Caco-2 (cell line): ENCODE measurements around the gene VWA2. TPM values are rescaled to one million over a fixed set of nuclear protein-coding genes. Genes with fewer than 3 reads are reported as not detected.

ENCODE experiments used
- BruUV-seq: library from RNA; stranded (reverse); fragments of 400-500 nt; replicated peaks from 2 replicates; lab custom pipeline; 2021; lab: Mats Ljungman, UMichigan
- CTCF ChIA-PET: fragments of 300-600 bp; sonication (Branson Sonifier 250); formaldehyde crosslinking; loops from one replicate; lab custom pipeline; 2022; ENCODE audit warnings: antibody characterized with exemption; lab: Charles Lee
- POLR2A ChIA-PET: fragments of 300-600 bp; sonication (Branson Sonifier 250); formaldehyde crosslinking; loops from one replicate; lab custom pipeline; 2022; ENCODE audit warnings: antibody characterized with exemption; lab: Charles Lee
- DNase-seq, 2 experiments: peaks; one replicate each; pipeline versions ENCODE4 v3.0.0 to v3.0.0-alpha.2; 2020 to 2022
- H3K27me3 ChIP-seq: replicated peaks from 2 replicates; pipeline ENCODE4 v1.6.0; 2011; ENCODE audit warnings: low read length; ENCODE audit not compliant: control insufficient read depth, insufficient read depth
- H3K36me3 ChIP-seq: 2 replicates; pipeline ENCODE4 v1.5.1; 2011; ENCODE audit warnings: low read length; ENCODE audit not compliant: control insufficient read depth, insufficient read depth
- H3K4me1 ChIP-seq: fragments of 250-450 bp; sonication (Bioruptor Pico); 2 replicates; pipeline ENCODE4 v1.5.1; 2020; ENCODE audit warnings: mild to moderate bottlenecking
- H3K4me3 ChIP-seq: 2 replicates; pipeline ENCODE4 v1.5.1; 2011; ENCODE audit warnings: low read depth, mild to moderate bottlenecking, control low read depth, low read length
- H3K9me3 ChIP-seq: fragments of 250-450 bp; sonication (Bioruptor Pico); 2 replicates; pipeline ENCODE4 v1.5.1; 2020; ENCODE audit warnings: mild to moderate bottlenecking, moderate library complexity
- H3K27ac Mint-ChIP-seq: one replicate; pipeline ENCODE4 v1.8.0; 2022; ENCODE audit warnings: mixed read lengths; ENCODE audit not compliant: unreplicated experiment
- H3K27me3 Mint-ChIP-seq: one replicate; pipeline ENCODE4 v1.8.0; 2022; ENCODE audit warnings: mixed read lengths; ENCODE audit not compliant: insufficient read depth, unreplicated experiment
- H3K36me3 Mint-ChIP-seq: one replicate; pipeline ENCODE4 v1.8.0; 2022; ENCODE audit warnings: mild to moderate bottlenecking, mixed read lengths; ENCODE audit not compliant: insufficient read depth, unreplicated experiment
- H3K4me1 Mint-ChIP-seq: one replicate; pipeline ENCODE4 v1.8.0; 2022; ENCODE audit warnings: low read depth, mixed read lengths; ENCODE audit not compliant: unreplicated experiment
- H3K4me3 Mint-ChIP-seq: one replicate; pipeline ENCODE4 v1.8.0; 2022; ENCODE audit warnings: mild to moderate bottlenecking, moderate library complexity, mixed read lengths; ENCODE audit not compliant: unreplicated experiment
- H3K9me3 Mint-ChIP-seq: one replicate; pipeline ENCODE4 v1.8.0; 2022; ENCODE audit warnings: mixed read lengths; ENCODE audit not compliant: unreplicated experiment
- CTCF ChIP-seq, 2 experiments: fragments of 200-600 bp in 1 of 2; IDR thresholded peaks; 1 replicate in 1 of 2; 2 replicates in 1 of 2; pipeline versions ENCODE4 v1.5.1 to v1.8.0; 2011 to 2022; ENCODE audit warnings: antibody characterized with exemption in 1 of 2, control low read depth in 1 of 2, inconsistent platforms in 1 of 2, low read depth in 1 of 2, low read length in 1 of 2, mild to moderate bottlenecking in 1 of 2, moderate library complexity in 1 of 2; ENCODE audit not compliant: insufficient read depth in 1 of 2, severe bottlenecking in 1 of 2, unreplicated experiment in 1 of 2
- intact Hi-C: fragments of 100-400 bp; cut with micrococcal nuclease; formaldehyde crosslinking; loops from one replicate; pipeline ENCODE4 v1.10.0; 2022; ENCODE audit not compliant: unreplicated experiment
- total RNA-seq: library from RNA; stranded (reverse); gene quantifications from 2 replicates; pipeline ENCODE4 v1.2.3, GENCODE V29; 2022

Gene VWA2
- total RNA-seq, 1 experiment from 2014 or later = 1.2 TPM

- TF ChIP-seq CTCF (IDR thresholded peaks at IDR 0.05; ENCODE audit: insufficient read depth in 1 of 2, low read depth in 1 of 2, low read length in 1 of 2, severe bottlenecking in 1 of 2, unreplicated experiment in 1 of 2) = no peak
- Mint-ChIP-seq H3K27ac (no peak overlapping the region), H3K36me3 (no peaks in the 10 kb centered on the region), H3K9me3 (no peaks in the 10 kb centered on the region), H3K27me3 (no peaks in the 10 kb centered on the region), H3K4me1 (no peaks in the 10 kb centered on the region), H3K4me3 (no peak overlapping the region)
- ChIA-PET CTCF (interaction anchor here (2.7 kb wide), 1 partner anchor 15 kb away, joined by 9 read pairs; no protein-coding TSS in a partner anchor), POLR2A (no interaction called here)
- H3K4me3 ChIP-seq = no peak overlapping the region
- intact Hi-C loops = no loop called here
- BruUV-seq = no TSS peak
- H3K4me1 ChIP-seq = no peaks in the 10 kb centered on the region
- no peaks in the 10 kb centered on the region for H3K9me3 ChIP-seq
- H3K36me3 ChIP-seq = no peaks in the 10 kb centered on the region
- DNase-seq = no peak
- no peaks in the 10 kb centered on the region for H3K27me3 ChIP-seq
Observed at GRCh38 chr10:114288424-114289095, 49.5 kb downstream of the VWA2 start.

DNA sequence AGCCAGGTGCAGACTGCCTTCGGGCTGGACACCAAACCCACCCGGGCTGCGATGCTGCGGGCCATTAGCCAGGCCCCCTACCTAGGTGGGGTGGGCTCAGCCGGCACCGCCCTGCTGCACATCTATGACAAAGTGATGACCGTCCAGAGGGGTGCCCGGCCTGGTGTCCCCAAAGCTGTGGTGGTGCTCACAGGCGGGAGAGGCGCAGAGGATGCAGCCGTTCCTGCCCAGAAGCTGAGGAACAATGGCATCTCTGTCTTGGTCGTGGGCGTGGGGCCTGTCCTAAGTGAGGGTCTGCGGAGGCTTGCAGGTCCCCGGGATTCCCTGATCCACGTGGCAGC, 50.0 kb downstream of the VWA2 start:
- Histone ChIP-seq H3K27me3 (no peaks in the 10 kb centered on the region), H3K36me3 (no peaks in the 10 kb centered on the region), H3K4me1 (no peaks in the 10 kb centered on the region), H3K4me3 (no peak overlapping the region), H3K9me3 (no peaks in the 10 kb centered on the region)
- no peak for TF ChIP-seq CTCF (IDR thresholded peaks at IDR 0.05; ENCODE audit: insufficient read depth in 1 of 2, low read depth in 1 of 2, low read length in 1 of 2, severe bottlenecking in 1 of 2, unreplicated experiment in 1 of 2)
- no TSS peak for BruUV-seq
- CTCF ChIA-PET = no interaction called here
- H3K27me3 Mint-ChIP-seq = no peaks in the 10 kb centered on the region
- H3K36me3 Mint-ChIP-seq = no peaks in the 10 kb centered on the region
- no peak overlapping the region for H3K4me3 Mint-ChIP-seq
- no peak overlapping the region for H3K27ac Mint-ChIP-seq
- POLR2A ChIA-PET = no interaction called here
- no peaks in the 10 kb centered on the region for H3K4me1 Mint-ChIP-seq
- intact Hi-C loops = no loop called here
- peaks cover 1% of the 10 kb centered on the region for H3K9me3 Mint-ChIP-seq
- DNase-seq = no peak

- Histone ChIP-seq H3K27me3 (no peaks in the 10 kb centered on the region), H3K4me3 (no peak overlapping the region), H3K9me3 (peaks cover 4% of the 10 kb centered on the region), H3K36me3 (no peaks in the 10 kb centered on the region), H3K4me1 (no peaks in the 10 kb centered on the region)
- Mint-ChIP-seq H3K4me3 (no peak overlapping the region), H3K9me3 (peaks cover 11% of the 10 kb centered on the region), H3K27me3 (no peaks in the 10 kb centered on the region), H3K27ac (no peak overlapping the region), H3K4me1 (no peaks in the 10 kb centered on the region), H3K36me3 (no peaks in the 10 kb centered on the region)
- BruUV-seq = no TSS peak
- no peak for DNase-seq
- intact Hi-C loops = no loop called here
- no peak for TF ChIP-seq CTCF (IDR thresholded peaks at IDR 0.05; ENCODE audit: insufficient read depth in 1 of 2, low read depth in 1 of 2, low read length in 1 of 2, severe bottlenecking in 1 of 2, unreplicated experiment in 1 of 2)
- POLR2A ChIA-PET = no interaction called here
- CTCF ChIA-PET = no interaction called here
Observed at GRCh38 chr10:114290038-114290437, 51.0 kb downstream of the VWA2 start.
